C4-2B (cell line): ENCODE results near the gene EPB41L5.

Experiments used
- ZFX ChIP-seq: fragments of 450-650 bp; IDR thresholded peaks from 2 replicates; pipeline ENCODE4 v1.6.1; 2017
- TF ChIP-seq, protein P1 (sequence below): fragments of 450-650 bp; conservative IDR thresholded peaks from 2 replicates; pipeline ENCODE4 v1.5.1; 2017; ENCODE audit warnings: mild to moderate bottlenecking

DNA sequence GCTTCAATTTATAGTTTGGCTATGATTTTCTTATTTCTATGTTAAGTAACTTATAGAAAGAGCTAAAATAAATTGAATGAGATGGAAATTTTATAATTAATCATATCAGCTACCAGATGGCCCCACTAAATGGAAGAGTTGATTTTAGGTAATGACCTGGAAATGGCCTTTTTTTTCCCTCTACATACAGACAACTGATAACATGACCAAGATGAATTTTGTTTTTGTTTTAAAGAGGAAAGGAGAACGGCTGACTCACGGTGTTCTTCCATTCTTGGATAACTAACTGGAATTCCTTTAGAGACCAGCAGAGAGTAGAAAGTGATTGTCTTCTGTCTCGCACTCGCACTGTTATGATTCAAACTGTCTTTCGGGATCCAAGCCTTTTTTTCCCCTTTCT lies 119.3 kb downstream of the EPB41L5 start:
- TF ChIP-seq, protein P1, sequence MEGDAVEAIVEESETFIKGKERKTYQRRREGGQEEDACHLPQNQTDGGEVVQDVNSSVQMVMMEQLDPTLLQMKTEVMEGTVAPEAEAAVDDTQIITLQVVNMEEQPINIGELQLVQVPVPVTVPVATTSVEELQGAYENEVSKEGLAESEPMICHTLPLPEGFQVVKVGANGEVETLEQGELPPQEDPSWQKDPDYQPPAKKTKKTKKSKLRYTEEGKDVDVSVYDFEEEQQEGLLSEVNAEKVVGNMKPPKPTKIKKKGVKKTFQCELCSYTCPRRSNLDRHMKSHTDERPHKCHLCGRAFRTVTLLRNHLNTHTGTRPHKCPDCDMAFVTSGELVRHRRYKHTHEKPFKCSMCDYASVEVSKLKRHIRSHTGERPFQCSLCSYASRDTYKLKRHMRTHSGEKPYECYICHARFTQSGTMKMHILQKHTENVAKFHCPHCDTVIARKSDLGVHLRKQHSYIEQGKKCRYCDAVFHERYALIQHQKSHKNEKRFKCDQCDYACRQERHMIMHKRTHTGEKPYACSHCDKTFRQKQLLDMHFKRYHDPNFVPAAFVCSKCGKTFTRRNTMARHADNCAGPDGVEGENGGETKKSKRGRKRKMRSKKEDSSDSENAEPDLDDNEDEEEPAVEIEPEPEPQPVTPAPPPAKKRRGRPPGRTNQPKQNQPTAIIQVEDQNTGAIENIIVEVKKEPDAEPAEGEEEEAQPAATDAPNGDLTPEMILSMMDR = no peak
- TF ChIP-seq ZFX = no peak
